Lower leg skin (tissue), 3 donors: Measurements from ENCODE around the gene L3HYPDH.

Source experiments
- POLR2A ChIP-seq, 2 donors: fragments of 450-650 bp; IDR thresholded peaks; one replicate each; pipeline ENCODE4 v1.6.1; 2016 to 2017; ENCODE audit warnings: antibody characterized with exemption in 2 of 2, mild to moderate bottlenecking in 1 of 2, moderate library complexity in 1 of 2
- TF ChIP-seq, protein P1 (sequence below), 3 donors: fragments of 450-650 bp; IDR thresholded peaks; one replicate each; pipeline ENCODE4 v1.5.1; 2016; ENCODE audit warnings: antibody characterized with exemption in 3 of 3, mild to moderate bottlenecking in 3 of 3, moderate library complexity in 2 of 3

DNA sequence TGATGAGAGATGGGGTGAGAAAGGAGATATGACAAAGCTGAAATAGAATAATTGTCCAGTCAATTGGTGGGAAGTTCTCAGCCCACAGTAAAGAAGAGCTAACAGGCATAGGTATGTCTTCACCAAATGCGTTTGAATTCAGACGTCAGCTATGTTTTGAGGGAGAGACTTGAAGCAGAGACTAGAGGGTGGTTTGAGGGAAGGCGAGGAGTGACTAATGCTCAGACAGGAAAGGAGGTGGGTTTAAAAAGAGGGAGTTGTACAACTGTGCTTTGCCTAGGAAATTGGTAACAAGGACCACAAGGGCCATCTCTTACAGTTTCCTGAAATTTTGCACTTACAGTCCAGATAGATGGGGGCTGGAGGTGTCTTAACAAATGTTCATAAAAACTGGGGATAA is 6.5 kb upstream of the L3HYPDH start:
- TF ChIP-seq, protein P1, sequence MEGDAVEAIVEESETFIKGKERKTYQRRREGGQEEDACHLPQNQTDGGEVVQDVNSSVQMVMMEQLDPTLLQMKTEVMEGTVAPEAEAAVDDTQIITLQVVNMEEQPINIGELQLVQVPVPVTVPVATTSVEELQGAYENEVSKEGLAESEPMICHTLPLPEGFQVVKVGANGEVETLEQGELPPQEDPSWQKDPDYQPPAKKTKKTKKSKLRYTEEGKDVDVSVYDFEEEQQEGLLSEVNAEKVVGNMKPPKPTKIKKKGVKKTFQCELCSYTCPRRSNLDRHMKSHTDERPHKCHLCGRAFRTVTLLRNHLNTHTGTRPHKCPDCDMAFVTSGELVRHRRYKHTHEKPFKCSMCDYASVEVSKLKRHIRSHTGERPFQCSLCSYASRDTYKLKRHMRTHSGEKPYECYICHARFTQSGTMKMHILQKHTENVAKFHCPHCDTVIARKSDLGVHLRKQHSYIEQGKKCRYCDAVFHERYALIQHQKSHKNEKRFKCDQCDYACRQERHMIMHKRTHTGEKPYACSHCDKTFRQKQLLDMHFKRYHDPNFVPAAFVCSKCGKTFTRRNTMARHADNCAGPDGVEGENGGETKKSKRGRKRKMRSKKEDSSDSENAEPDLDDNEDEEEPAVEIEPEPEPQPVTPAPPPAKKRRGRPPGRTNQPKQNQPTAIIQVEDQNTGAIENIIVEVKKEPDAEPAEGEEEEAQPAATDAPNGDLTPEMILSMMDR (IDR thresholded peaks at IDR 0.05), result no peak
- no peak for TF ChIP-seq POLR2A (IDR thresholded peaks at IDR 0.05)
